ENCODE results near the gene PRRX2.
"Not testable (repeated sequence)": the region's sequence is repeated elsewhere in the genome, so short reads cannot be mapped to it uniquely, and the experiment has no call there.

The PRRX2 gene

DNA sequence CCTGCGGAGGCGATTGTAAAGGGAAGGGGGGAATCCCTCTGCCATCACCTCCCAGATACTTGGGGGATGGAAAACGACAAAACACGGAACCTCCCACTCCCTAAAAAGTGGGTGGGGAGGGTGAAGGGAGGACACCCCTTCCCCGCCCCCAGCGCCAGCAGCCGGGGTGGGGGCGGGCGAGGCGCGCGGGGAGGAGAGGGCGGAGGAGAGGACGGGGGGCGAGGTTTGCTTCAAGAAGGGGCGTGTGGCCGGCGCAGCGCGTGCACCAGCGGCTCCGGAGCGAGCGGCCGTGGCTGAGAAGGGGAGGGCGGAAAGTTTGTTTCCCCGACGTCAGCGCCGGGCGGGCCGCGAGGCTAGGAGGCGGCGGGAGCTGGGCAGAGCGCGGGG lies at the start of gene PRRX2:
Gene PRRX2 (plus strand): TSS at position 259 of the 387 bp plus-strand sequence. CDS start 221 bp downstream, outside the sequence.
- DNase-seq (ENCODE audit: low read depth) = no peak

DNA sequence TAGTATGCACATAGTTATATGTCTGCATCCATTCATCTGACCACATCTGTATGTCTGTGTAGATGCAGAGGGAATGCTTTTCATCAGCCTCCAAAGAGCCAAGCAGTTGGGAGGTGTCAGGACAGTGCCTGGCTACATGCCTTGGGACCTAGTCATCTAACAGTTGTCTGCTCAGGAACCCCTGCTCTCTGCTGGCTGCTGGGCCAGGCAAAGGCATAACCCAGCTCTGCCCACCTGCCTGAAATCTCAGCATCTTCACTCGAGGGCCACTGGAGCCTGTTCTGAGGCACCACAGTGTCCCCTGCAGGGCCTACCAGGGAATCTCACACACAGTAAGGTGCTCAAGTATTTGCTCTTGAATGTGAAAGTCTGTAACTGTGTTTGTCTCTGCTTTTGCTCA lies 48.3 kb upstream of the PRRX2 start:
- no peak for DNase-seq (ENCODE audit: low read depth)

DNA sequence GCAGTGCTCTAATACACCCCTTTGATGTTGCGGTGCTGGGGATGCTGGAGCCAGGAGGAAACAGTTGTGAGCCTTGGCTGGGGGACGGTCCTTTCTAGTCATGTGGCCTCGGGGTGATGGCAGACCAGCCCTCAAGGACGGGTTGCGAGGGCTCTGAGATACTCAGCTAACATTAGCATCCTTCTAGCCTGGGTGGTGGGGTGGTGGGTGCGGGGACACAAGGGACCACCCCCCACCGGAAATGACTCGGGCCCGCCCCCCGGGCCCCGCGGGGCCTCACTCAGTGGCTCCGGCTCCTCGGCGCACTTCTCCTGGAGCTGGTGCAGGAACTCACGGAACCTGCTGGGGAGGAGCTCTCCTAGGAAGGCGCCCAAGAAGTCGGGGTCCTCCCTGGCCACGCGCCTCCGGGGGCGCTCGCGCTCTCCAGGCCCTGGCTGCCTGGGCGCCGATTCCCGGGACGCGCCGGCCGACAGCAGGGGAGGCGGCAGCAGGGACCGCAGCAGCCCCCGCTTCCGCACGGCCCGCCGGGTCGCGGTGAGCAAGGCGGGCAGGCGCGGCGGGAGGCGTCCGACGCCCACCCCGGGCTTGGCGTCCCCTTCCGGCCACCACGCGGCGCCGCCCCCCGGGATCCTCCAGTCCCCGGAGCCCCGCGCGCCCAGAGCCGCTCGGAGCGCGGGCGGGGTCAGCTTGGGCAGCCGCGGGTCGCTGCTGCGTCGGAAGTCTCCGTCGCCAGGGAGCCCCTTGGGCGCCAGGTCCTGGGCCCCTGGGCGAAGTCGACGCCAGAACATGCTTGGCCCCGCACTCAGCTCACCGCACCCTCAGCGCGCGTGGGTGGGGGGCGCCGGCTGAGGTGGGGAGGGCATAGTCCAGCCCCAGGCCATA lies 45.4 kb upstream of the PRRX2 start:
- no peak for DNase-seq (ENCODE audit: low read depth)

DNA sequence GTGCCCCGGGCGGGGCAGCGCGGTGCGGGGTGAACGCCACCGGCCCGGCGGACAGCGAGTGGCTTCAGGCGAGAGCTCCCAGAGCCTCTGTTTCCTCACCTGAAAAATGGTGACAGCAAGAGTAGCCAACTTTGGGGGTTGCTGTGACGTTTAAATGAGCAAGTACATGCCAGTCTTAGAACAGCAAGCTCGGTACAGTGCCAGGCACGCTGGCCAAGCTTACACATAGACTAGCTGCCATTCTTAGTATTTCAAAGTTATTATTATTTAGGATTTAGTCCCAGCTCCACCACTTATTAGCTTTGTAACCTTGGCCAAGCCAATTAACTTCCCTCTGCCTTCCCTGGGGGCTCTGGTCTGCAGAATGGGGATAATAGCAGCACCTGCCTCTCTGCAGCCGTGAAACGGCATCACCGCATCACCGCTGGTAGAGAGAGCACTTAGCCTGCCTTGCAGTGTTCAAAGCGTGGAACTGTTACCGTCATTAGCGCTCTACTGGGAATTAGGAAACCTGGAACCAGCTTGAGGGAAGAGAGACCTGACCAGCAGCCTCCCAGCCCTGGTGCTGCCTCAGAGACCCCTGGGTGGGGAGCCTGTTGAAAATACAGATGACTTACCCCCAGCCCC lies 44.7 kb upstream of the PRRX2 start, which contains the start of gene C9orf50:
Gene C9orf50 (minus strand): TSS at position 433 of the 627 bp plus-strand sequence. CDS start 527 bp downstream, outside the sequence.
- DNase-seq (ENCODE audit: low read depth) = no peak

DNA sequence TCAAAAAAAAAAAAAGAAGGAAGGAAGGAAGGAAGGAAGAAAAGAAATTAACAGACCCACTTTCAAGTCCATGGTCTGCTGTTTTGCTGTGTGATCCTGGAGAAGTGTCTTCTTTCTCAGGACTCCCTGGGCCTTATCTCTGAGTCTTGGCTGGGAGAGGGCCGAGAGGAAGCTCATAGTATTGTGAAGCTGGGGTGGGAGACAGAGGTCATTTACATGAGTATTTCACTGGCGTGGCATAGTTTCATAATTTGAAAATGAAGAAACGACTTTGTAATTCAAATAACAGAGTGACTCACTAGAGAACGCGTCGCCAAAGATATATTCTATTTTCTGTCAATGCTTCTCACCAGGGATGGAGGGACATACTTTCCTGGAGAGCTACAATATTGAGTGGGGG lies 42.1 kb upstream of the PRRX2 start:
- no peak for DNase-seq (ENCODE audit: low read depth)

DNA sequence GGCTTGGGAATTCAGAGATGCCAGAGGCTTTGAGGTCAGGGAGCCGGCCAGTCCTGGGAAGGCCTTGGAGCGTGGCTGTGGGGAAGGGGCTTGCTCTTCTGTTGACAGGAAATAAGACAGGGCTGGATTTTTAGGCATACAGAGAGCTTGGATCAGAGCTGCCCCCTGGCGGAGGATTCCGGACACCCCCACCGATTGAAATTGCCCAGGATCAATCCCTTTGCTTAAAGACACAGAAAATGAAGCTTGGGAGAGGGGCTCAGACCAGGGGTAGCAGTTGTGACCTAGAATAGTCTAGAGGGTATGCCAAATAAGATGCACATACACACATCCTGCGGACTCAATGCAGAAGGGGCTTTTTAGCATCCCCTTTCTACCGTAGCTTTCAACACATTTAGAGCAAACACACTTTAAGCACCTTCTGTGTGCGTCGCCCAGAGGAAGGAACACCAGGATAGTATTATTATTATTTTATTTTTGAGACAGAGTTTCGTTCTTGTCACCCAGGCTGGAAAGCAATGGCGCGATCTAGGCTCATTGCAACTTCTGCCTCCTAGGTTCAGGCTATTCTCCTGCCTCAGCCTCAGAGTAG lies 41.2 kb upstream of the PRRX2 start:
- DNase-seq (ENCODE audit: low read depth) = peak; percentile 57

DNA sequence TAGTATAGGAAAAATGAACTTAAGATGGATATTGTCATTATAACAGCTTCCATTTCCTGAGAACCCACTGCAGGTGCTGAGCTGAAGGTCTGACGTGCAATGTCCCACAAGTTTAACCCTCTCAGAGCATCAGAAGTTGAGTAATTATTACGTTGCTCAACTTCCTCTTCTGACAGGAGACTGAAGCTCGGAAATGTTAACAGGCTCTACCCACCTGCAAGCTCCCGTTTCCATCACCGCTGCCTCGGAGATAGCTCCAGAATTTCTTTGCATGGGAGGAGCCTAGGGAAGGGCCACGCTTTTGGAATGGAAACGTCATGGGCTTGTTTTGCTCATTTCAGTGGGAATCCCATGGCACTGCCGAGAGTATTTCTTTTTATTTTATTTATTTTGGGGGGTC lies 40.5 kb upstream of the PRRX2 start:
- no peak for DNase-seq (ENCODE audit: low read depth)

DNA sequence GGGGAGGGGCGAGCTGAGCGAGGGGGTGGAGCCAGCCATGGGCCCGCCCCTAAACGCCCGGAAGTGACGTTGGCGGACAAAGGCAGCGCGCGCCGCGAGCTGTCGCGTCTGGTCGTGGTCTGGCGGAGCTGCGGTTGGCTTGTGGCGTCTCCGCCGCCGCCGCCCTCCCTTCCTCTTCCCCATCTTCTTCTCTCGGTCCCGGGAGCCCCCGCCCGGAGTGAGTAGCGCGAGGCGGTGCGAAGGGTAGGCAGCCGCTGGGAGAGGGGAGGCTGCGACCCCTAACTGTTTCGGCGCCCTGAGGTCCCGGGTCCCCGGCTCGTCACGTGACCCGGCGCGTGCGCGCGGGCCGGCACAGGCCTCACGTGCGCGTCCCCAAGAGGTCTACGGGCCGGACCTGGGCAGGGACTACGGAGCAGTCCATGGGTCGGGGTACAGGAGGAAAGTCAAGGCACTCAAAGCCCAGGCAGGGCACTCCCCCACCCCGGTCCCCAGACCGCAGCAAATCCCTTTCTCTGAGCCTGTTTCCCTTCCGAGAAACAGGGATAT lies 39.3 kb upstream of the PRRX2 start, which contains the start of gene NTMT1:
Gene NTMT1 (plus strand): TSS at position 85 of the 546 bp plus-strand sequence. CDS start 6,541 bp downstream, outside the sequence.
- peak; percentile 86 for DNase-seq (ENCODE audit: low read depth)

DNA sequence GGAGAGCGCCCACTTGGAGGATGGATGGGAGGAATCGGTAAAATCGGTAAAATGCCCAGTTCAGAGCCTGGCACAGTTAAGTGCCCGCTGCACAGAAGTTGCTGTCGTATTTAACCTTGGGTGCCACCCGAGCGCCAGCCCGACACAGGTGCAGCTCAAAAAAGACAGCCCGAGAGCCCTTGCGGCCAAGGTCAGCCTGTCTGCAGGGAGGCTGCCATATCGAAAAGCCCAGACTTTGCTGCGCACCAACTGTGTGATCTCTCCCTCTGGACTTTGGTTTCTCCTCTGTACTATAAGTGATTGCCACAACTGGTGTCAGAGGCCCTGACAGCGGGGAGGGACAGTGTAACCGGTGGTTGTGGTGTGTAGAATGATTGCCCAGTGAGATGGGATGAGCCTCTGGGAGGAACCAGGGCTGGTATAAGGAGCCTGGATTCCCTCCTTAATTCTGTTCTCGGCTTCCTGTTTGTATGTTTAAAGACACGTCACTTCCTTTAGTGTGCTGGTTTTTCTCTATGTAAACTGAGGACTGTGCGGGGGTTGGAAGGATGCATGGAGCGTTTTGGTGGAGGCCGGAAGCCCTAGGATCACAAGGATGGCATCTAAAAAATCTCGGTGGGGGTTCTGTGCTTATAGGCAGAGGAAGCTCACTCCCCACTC lies 38.7 kb upstream of the PRRX2 start:
- DNase-seq (ENCODE audit: low read depth) = no peak

DNA sequence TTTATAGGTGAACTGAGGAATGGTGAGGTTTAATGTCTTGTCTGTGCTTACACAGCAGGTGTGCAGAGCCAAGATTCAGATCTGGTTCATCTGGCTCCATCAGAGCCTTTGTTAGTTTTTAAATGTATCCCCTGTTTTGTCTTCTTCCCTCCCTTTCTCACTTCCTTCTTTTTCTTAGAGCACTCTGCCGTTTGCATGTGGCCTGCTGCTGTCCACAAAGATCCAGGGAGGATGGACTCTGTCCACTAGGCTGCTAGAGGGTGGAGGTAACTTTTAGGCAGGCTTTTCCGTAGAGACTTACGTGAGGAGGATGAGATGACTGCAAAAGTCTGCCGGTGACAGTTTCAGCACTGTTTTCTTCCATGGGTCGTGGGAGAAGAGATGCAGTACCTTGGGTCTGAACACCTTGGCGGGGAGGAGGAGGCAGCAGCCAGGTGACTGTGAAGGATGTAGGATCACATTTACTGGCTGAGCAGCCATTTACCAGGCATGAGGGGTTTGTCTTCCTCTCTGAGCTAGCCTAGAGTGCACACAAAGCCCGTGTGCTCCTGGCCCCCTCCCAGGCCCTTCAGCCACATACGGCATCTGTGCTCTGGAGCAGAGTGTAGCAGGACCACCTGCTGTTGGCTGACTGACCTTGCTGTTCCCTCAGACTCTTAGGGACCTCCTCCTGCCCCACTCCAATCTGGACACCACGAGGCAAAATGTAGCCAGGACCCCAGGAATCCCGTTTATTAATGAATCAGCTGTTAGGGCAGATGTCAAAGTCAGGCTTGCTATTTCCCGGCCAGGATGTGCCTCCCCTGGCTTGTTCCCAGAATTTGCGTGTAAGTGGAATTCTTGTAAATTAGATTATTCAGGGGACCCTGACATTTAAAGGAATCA lies 37.6 kb upstream of the PRRX2 start:
- DNase-seq (ENCODE audit: low read depth) = no peak

DNA sequence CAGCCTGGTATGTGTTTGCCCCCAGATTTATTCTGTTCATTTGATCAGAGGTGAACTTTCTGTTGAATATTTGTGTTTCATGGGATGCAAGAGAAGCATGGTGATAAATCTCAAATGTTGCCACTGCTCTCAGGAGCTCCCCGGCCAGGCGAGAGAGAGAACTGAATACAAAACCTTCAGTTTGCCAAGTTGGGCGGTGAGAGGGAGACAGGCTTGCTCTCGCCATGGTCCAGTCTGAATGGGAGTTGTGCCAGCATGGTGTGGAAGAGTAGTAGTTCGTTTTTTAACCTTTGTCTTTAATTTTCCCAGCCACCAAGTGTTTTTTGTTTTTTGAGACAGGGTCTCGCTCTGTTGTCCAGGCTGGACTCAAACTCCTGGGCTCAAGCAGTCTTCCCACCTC lies 36.7 kb upstream of the PRRX2 start:
- no peak for DNase-seq (ENCODE audit: low read depth)

DNA sequence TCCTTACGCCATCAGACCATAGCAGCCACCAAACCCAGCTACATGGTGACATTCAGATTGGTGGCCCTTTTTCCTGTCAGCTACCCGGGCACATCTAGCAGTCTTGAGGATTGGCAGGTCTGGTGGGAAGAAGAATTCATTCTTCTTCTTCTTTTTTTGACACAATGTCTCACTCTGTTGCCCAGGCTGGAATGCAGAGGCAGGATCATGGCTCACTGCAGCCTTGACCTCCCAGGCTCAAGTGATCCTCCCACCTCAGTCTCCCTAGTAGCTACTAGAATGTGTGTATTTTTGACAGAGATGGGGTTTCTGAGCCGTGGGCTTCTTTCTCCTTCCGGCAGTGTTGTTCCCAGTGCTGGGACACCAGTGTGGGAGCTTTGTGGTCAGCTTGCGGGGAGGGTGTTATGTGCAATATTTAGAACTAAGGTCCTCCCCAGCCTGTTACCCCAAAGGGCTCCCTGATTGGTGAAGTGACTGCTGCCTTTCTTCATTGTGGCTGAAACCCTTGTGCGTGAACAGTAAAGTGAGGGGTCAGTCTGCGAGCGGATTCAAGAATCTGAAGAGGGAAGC lies 36.1 kb upstream of the PRRX2 start:
- DNase-seq (ENCODE audit: low read depth) = no peak

DNA sequence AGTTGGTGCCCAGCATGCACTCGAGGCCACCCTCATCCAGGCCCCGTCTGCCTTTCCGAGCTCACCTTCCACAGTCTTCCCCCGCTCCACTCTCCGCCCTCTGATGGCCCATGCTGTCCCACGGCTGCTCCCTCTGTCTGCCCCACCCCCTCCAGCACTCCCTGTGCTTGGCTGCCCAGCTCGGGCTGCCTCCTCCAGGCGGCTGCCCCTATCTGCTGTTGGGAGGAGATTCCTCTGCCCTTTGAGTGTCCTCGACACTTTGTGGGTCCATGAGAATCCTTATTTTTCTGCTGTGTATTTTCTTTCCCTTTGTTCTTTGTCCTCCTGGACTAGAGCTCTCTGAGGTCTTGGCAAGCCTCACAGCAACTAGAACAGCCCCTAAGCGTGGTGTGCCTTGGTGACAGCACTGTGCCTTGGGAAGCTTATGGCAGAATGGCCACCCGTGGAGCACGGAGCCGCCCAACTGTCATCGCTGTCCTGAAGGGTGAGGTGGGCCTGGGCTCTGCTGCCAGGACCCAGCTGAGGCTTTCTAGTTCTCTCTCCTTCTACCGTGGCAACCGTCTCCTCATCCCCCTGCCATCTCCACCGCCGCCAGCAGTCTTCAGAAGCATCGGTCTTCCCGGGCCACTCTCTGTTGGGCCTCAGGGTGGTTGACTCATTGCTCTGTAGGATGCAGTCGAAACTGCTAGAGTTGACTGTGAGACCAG lies 34.3 kb upstream of the PRRX2 start:
- DNase-seq (ENCODE audit: low read depth) = no peak

DNA sequence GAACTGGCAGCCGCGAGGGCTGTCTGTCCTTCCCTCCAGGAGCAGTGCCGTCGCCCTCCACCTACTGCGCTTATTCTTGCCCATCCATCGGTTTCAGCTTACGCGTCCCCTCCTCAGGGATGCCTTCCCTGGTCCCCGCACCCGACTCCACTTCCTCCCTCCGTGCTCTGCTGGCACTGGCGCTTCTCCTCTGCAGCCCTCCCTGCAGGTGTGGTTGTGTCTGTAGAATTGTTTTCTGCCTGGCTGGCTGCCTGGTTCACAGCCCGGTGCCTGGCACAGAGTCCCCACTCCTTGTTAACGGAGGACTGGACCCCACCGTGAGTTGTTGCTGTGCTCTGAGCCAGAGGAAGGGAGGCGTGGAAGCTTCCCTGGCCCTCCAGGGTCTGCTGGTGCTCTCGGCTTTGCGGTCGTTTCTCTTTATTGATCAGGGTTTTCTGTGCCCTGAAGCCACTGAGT lies 33.7 kb upstream of the PRRX2 start:
- DNase-seq (ENCODE audit: low read depth) = no peak

DNA sequence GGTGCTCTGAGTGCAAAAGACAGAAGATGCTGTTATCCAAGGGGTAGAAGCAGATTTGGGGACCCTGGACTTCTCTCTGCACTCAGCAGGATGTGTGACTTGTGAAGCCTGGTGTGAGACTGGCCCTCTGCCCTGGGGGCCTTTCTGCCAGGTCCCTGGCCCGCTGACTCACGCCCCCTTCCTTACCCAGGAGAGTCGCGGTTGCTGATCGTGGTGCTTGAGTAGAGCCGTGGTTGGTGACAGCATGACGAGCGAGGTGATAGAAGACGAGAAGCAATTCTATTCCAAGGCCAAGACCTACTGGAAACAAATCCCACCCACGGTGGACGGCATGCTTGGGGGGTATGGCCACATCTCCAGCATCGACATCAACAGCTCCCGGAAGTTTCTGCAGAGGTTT lies 33.0 kb upstream of the PRRX2 start:
- no peak for DNase-seq (ENCODE audit: low read depth)

DNA sequence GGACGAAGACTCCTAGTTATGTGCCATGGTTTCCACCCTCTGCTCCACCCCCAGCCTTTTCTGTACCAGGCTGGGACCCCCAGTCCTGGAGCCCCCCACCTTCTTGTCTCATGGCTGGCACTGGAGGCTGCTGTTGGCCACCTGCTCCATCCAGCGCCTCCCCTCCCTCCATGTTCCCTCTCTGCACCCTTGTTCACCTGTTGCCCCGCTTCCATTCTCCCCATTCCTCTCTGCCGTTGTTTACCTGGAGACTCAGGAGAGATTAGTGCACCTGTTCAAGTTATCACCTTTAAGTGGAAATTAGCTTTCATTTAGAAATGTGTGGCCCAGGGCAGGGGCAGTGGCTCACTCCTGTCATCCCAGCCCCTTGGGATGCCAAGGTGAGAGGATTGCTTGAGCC lies 32.2 kb upstream of the PRRX2 start:
- DNase-seq (ENCODE audit: low read depth) = no peak

DNA sequence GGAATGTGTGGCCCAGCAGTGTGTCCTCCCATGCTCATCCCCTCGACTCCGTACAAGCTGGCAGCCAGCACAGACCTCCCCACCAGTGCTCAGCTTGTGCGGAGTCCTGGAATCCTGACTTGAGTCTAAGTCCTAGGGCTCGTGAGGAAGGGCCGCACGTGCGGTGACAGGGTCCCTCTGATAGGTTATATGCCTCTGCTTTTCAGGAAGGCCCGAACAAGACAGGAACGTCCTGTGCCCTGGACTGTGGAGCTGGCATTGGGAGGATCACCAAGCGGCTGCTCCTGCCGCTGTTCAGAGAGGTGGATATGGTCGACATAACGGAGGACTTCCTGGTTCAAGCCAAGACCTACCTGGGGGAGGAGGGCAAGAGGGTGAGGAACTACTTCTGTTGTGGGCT lies 31.6 kb upstream of the PRRX2 start:
- DNase-seq (ENCODE audit: low read depth) = no peak

DNA sequence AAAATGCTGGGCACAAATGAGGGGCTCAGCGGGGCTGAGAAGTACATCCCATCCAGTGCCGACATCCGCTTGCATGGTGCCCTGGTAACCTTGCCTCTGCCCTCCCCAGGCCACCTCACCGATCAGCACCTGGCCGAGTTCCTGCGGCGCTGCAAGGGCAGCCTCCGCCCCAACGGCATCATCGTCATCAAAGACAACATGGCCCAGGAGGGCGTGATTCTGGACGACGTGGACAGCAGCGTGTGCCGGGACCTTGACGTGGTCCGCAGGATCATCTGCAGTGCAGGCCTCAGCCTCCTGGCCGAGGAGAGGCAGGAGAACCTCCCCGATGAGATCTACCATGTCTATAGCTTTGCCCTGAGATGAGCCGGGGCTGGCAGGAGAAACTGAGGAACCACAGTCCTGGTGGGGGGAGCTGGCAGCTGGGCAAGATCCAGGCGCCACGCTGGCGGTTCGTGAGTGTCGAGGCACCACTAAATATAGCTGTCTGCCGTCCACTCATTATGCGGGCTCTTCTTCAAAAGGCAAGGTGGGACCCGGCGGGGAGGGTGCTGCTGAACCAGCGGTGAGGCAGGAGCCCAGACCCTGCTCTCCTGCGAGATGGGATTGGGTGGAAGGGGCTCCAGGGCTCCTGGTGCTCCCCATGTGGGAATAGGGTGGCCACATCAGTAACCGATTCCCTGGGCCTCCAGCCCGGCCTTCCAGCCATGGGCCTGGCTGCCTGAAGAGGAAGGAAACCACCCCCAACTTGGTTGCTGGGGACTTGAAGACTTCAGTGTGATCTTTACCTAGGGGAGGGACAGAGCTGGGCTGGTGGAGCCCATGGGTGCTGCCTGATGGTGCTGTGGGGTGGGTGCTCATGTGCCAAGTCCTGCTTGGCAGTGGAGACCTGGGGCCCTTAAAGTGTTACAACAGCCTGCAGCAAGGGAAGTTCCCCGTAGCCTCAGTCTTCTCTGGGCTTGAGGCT lies 30.1 kb upstream of the PRRX2 start:
- no peak for DNase-seq (ENCODE audit: low read depth)

DNA sequence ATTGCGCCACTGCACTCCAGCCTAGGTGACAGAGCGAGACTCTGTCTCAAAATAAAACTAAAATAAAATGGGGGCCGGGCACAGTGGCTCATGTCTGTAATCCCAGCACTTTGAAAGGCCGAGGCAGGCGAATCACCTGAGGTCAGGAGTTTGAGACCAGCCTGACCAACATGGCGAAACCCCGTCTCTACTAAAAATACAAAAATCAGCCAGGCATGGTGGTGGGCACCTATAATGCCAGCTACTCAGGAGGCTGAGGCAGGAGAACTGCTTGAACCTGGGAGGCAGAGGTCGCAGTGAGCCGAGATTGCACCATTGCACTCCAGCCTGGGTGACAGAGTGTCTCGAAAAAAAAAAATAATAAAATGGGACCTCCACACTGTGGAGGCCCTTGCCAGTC lies 29.1 kb upstream of the PRRX2 start:
- DNase-seq (ENCODE audit: low read depth) = not testable (repeated sequence)

All from stimulated activated CD8-positive, alpha-beta memory T cell treated with anti-CD3 and anti-CD28 coated beads, Interleukin-15, amount 100 ng/mL, for 1 hour (primary cell).